HG02588 (cell line): Measurements from ENCODE around the gene ATP6V1F.
"Not testable (repeated sequence)": the region's sequence is repeated elsewhere in the genome, so short reads cannot be mapped to it uniquely, and the experiment has no call there.

Experiments
- ATAC-seq: cut with Tn5 transposase; IDR thresholded peaks from one replicate; pipeline ENCODE4 v1.9.1; 2021; ENCODE audit warnings: mild to moderate bottlenecking, moderate library complexity; ENCODE audit not compliant: unreplicated experiment

The ATP6V1F gene

DNA sequence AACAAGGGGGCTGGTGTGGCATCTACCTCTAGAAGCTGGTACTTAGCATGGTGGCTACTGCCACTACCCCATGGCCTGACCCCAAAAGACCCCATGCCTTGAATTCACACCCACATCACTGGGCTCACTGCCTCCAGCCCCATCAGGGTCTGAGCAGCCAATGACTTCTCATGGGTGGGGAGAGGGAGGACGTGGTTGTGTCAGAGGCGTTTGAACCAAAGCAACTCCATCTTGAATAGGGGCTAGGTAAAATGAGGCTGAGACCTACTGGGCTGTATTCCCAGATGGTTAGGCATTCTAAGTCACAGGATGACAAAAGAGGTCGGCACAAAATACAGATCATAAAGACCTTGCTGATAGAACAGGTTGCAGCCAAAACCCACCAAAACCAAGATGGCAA lies 32.7 kb downstream of the ATP6V1F start:
- ATAC-seq = no peak

- ATAC-seq = no peak
Observed at GRCh38 chr7:128899392-128899791, 36.7 kb downstream of the ATP6V1F start.

GRCh38 chr7:128900237-128900636 lies 37.6 kb downstream of the ATP6V1F start:
- ATAC-seq = no peak

- ATAC-seq = no peak
Observed at GRCh38 chr7:128902761-128903585, 40.3 kb downstream of the ATP6V1F start.

DNA sequence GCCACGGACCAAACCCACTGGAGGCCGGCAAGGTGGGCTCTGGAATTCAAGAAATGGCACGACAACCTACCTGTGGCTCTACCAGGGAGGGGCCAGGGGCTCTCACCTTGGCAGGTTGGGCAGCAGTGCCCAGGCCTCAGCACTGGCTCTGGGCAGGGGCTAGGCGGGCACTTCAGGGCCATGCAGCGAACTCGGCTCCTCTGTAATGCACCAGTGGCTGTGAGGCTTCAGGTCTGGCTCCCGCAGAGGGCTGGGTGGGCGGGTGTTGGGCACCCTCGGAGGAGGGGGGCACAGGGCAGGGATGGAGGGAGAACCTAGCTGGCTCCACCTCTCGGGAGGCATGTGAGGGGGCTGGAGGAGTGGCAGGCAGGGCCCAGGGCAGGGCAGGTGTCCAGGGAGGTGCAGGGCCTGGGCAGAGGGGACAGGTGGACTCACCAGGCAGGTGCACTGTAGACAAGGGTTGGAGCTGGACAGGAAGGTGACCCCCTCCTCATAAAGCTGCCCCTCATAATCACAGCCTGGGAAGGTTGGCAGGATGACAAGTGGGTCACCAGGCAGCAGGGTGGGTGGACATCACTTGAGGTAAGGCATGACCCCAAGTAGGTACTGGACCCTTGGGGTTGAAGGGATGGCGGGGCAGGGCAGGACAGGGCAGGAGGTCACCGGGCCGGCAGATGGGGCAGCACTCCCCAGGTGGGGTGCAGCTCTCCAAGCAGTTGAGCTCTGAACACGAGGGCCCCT lies 41.1 kb downstream of the ATP6V1F start:
- ATAC-seq = no peak

- ATAC-seq = no peak
Observed at GRCh38 chr7:128904381-128905197, 41.9 kb downstream of the ATP6V1F start.

DNA sequence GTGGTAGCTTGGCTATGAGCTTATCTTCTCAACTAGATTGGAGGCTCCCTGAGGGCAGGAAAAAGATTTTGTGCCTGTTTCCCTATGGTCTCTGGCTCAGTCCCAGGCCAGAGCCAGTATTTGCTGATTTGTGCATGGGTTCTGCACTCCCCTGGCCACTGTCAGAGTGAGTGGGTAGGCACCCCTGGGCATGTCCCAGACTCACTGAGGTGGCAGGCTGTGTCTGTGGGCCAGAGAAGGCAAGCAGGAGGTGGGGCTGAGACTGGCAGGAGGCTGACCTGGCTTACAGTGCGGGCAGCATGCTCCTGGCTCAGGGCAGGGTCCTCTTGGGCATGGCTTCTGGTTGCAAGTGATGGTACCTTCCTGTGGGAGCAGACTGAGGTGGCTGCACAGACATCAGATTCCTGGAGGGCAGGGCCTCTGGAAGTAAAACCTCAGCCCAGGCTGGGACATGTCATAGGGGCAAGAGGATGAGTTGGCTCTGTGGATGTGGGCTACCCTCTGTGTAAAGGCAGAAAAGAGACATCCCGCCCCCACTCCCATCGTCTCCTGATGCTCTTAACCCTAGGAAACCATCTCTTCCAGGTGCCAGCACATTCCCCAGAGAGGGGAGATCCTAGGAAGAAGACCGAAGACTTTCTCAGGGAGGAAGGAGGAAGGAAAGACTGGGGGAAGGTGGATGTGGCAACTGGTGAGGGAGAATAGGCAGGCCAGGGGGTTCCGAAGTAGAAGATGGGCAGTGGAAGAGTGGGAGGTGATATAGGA lies 43.5 kb downstream of the ATP6V1F start:
- ATAC-seq = no peak

DNA sequence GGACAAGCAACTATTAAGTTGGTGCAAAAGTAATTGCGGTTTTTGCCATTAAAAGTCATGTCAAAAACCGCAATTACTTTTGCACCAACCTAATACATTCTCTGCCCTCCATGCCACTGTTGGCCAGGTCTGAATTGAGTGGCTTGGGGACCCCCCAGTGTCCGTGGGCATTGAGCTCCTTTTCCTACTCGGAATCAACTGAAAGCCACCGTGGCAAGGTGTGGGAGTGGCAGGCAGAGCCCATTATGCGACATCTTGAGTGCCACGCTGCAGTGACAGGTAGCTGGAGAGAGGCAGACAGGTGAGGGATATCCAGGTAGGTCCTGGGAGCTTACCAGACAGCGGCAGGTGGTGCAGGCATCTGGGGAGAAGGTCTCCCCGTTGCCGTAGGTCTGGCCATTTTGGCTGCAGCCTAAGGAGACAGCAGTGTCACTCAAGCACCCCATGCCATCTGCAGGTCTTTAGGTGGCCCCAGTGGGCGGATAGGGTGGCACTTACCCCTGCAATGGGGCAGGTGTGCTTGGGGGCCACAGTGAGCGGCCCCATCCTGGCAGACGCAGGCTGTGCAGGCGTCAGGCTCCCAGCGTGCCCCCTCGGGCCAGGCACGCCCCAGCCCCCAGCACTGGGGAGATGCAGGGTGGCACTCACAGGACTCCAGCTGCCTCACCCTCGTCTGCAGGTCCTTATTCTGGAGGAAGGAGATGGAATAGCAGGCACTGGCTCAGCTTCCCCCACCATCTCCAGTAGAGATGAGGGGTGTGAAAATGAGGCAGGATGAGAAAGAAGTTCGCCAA lies 44.3 kb downstream of the ATP6V1F start:
- no peak for ATAC-seq

GRCh38 chr7:128908750-128909624 lies 46.3 kb downstream of the ATP6V1F start:
- ATAC-seq = no peak

DNA sequence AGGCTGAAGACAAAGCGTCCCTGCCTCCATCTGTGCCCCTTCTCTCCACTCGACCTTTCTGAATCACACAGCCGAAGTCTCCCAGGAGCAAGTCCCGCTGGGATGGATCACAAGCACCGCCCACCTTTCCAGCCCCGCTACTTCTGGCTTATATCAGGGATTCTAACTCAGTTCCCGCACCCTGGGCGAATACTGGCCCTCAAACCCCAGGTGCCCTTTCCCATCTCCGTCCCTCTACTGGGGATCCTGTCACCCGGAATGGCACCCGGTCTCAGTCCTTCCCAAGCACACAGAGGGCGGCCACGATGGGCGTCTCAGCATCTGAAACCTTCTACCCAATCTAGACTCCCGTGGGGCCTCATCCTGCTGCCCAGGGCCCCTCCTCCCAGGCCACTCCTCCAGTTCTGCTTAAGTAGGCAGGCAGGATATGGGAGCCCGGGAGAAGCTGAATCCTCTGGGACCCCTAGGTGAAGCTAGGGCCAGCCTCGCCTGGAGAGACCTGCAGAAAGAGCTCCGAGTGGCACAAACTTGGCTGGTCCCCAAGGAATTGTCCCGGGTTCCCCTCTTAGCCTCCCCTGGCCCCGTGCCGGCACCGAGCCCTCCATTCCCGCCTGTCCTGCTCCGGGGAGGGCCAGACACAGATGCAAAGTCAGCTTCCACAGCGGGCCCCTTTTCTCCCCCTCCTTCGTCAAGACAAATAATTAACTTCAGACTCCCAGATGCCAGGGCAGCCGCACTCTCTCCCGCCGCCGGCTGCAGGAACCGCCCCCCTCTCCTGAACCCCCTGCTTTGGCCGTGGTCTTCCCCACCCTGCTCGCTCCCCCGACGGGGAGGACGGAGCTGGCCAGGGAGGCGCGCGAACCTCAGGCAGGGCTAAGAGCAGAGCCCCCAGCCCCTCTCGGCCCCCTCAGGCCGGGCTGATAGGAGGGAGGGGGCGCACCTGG lies 47.2 kb downstream of the ATP6V1F start:
- ATAC-seq = no peak

- ATAC-seq = no peak
Observed at GRCh38 chr7:128910569-128910945, 47.9 kb downstream of the ATP6V1F start, which contains the start of gene KCP. KCP (minus strand) TSS chr7:128910709; CDS start chr7:128910676, 33 bp downstream.

DNA sequence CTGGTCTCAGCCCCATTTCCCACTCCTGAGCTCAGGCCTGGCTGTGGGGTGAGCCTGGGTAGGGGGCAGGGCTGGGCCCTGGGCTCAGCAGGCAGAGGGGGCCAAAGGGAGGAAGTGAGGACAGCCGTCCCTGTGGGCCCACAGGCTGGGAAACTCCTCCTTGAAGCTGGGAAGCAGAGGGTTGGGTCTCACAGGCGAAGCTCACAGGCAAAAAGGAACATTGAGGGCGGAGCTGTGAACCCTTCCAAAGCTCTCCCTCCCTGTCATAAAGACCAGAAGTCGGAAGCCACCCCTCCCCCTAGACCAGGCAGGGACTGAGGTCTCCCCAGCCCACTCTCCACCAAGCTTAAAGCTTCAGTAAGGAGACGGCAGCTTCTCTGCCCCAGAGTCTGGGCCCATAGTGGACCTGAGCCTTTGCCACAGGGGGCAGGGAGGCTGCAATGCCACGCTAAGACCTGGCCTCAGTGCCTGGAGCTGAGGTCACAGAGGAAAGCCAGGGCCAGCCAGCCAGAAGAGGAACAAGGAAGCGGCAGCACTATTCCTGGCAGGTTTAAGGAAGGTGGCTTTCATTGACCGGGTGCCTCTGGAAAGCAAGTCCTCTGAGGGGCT lies 48.9 kb downstream of the ATP6V1F start:
- no peak for ATAC-seq

DNA sequence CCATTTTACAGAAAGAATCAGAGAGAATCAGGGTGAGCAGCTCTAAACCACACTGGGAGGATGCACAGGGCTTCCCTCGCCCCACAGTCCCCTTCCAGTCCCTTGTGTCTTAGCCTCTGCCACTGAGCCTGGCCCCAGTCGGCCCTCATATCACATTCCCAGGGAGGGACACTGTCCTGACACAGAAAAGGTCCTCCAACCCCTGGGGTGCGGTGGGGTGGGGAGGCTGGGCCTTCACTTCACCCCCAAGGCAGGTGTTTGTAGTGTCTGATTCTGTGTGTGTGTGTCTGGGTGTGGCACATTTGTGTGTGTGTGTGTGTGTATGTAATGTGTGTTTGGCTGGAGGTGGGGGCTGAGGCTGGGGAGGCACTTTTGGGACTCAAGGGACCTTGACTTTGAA lies 49.6 kb downstream of the ATP6V1F start:
- no peak for ATAC-seq

GRCh38 chr7:128912709-128913495 lies 50.2 kb downstream of the ATP6V1F start:
- not testable (repeated sequence) for ATAC-seq

DNA sequence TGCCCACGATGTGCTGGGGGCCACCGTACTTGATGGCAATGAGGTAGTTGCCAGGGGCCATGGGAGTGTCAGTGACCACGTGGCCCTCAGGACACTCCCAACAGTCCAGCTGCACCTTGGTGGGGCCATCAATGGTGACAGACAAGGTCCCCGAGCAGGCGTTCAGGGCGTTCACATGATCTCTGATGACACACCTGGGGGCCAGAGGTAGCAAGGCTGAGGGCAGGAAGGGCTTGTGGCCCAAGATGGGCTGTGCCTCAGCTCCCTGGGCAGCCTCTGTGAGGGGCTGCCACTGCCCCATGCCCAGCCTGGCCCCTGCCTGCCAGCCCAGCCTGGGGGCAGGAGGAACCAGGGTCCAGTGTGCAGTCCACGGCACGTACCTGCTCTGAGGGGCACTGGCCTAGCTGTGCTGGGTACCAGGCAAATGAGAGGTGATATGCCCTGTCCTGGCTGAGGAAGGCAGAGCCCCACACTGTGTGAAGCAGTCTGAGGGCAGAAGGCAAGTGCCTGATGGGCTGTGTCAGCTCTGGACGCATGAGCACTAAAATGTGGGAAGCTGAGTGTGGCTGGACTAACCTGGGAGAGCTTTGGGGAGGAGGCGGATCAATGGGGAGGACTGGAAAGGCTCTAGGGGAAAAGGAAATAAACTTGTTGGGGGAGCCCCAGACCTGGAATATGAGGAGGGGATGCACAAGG lies 51.4 kb downstream of the ATP6V1F start:
- no peak for ATAC-seq
